Jurkat, Clone E6-1 (cell line): ENCODE data around the gene C17orf58.
"Not testable (repeated sequence)": the region's sequence is repeated elsewhere in the genome, so short reads cannot be mapped to it uniquely, and the experiment has no call there.

Experiments used
- DNase-seq: peaks from one replicate; pipeline ENCODE4 v3.0.0-alpha.2; 2011; ENCODE audit warnings: low read depth, low spot score
- H3K4me3 ChIP-seq: 2 replicates; pipeline ENCODE4 v1.5.1; 2011; ENCODE audit warnings: mild to moderate bottlenecking, low read length, control low read depth, moderate library complexity

Gene C17orf58

DNA sequence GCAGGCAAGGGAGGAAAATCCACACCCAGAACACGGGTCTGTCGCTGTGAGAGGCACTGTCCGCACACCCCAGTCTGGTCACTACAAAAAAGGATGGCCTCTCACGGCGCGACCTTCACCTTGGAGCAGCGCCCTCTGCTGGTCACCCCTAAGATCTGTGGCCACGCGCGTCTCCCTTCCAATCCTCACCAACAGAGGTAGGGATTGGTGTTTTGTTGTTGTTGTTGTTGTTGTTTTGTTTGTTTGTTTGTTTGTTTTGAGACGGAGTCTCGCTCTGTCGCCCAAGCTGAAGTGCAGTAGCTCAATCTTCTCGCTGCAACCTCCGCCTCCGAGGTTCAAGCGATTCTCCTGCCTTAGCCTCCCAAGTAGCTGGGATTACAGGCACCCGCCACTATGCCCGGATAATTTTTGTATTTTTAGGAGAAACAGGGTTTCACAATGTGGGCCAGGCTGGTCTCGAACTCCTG is 15.0 kb upstream of the C17orf58 start:
- DNase-seq = no peak
- H3K4me3 ChIP-seq = peak overlapping the region; percentile 48

DNA sequence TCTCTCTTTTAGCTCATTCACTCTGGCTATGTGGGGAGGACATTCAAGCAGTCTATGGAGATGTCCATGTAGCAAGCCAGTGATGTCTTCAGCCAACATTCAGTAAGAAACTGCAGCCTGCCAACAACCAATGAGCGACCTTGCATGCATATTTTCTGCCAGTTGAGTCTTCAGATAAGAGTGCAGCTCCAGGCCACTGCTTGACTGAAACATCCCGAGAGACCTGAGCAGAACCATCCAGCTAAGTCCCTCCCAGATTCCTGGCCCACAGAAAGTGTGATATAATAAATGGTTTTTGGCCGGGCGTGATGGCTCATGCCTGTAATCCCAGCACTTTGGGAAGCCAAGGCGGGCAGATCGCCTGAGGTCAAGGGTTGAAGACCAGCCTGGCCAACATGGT is 10.5 kb upstream of the C17orf58 start:
- no peak overlapping the region for H3K4me3 ChIP-seq
- no peak for DNase-seq

GRCh38 chr17:68004201-68004600 is 7.9 kb upstream of the C17orf58 start:
- no peak overlapping the region for H3K4me3 ChIP-seq
- DNase-seq = no peak

GRCh38 chr17:67999291-67999911 is 3.1 kb upstream of the C17orf58 start:
- no peak for DNase-seq
- H3K4me3 ChIP-seq = no peak overlapping the region

DNA sequence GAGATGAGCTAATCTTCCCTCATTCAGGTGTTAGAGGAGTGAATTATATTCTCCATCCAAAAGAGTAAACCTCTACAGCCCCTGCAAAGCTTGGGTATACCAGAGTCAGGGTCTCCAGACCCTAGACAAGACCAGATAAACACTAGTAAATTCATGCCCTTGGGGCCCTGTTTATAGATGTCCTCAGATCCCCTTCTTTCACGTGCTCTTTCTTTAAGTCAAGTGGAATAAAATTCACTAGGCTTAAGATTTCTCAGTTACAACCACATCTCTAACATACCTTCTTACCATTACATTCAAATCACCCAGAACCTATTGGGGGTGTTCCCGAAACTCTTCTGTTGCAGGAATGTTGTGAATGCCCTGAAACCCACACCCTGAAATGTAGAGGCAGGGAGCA is 2.2 kb upstream of the C17orf58 start:
- no peak overlapping the region for H3K4me3 ChIP-seq
- no peak for DNase-seq

DNA sequence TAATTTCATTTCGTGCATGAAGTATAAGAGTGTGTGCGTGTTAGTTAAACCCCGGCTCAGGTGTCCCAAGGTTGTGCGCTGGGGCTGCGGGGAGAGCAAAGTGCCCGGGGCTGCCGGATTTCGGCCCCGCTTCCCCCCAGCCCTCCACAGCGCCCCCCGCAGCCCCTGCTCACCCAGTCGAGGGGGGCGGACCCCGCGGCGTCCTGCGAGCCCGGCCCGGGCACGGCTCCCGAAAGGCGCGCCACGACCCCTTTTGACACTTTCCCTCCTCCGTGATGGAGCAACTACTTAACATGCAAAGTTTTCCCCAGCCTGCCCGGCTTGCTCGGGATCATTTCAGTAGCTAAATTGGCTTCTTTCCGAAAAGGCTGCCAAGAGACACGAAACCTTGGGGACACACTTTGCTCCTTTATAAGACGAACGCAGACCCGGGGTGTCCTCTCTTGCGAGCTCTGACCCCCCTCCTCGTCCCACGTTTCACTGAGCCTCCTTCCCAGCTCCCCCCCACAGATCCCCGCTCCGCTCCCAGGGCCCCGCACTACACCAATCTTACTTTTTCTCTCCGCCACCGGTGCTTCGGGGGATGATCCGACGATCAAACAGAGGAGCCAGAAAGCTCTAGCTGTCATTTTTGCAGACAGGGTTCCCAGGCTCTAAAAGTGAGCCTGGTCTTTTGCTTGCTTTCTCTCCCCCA is 552 bp downstream of the C17orf58 start:
- H3K4me3 ChIP-seq = no peak overlapping the region
- DNase-seq = no peak

DNA sequence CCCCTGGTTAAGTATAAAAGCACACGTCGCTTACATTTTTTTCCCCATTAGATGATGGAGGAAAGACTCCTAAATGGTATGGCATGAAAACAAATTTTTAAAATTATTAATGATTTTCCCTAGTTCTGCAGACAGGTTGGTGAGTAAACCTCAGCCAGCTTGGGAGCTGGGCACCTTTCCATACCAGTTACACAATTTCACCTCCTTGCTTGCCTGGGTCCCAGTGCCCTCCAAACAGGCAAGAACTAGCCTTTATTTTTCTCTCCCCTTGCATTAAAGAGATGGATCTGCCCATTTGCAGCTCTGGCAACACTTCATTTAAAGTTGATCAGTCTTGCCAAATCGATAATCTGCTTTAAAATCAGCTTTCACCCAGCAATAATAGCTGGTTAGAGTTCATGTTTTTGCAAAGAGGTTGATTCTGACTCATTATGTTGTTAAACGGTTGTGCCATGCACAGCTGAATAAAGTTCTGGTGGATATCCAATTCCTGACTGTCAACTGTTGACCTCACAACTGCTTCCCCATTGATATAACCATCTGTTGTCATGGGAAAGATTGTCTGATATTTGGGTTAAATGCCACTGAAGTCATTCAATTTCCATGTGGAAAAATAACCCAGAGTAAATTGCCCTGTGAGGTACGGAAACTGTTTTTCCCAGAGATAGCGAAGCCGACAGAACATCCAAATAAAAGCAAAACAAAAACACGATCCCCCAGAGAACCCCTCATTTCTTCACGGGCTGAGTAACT is 1.3 kb downstream of the C17orf58 start:
- H3K4me3 ChIP-seq = no peak overlapping the region
- DNase-seq = no peak

DNA sequence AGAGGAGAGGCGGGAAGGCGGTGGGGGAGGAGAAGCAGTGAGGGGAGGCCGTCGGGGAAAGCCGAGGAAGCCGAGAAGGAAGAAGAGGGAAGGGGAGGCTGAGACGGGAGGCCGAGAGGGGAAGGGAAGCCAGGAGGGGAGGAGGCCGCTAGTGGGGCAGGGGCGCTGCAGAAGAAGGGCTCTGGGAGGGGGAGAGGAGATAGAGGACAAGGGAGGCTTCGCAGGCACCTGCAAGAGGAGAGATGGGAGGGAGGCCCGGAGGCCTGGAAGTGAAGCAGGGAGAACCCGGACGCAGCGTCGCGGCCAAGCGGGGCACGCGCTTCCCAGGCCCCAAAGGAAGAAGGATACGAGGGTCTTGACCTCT is 2.3 kb downstream of the C17orf58 start:
- no peak for DNase-seq
- peak overlapping the region; percentile 67 for H3K4me3 ChIP-seq

- H3K4me3 ChIP-seq = peak overlapping the region; percentile 76
- peak; percentile 53 for DNase-seq
These were observed 2.9 kb downstream of the C17orf58 start for GRCh38 chr17:67993153-67993997.

DNA sequence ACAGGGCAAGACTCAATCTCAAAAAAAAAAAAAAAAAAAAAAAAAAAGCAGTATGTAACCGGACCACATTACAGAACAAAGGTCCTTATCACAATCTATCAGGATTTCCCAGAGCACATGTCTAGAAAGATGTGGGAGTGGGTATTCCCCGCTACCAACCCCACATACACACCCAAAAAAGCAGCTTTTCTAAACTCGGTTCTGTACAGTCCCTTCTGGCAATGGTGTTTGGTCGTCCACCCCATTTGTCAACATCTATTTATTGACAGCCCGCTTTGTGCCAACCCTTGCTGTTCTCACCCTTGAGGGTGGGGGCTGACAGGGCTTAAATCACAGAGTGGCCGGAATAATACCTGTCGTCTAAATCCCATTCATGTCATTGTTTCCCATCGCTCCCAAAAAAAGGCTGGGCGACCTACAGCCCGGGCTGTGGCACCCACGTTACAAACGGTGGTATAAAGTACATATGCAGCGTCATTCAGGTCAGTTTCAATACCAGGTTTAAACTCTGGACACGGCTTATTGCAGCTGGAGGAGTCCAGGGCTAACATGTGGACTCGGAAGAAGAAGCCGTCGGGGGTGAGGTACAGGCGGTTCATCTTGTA is 3.6 kb downstream of the C17orf58 start:
- H3K4me3 ChIP-seq = peak overlapping the region; percentile 76

DNA sequence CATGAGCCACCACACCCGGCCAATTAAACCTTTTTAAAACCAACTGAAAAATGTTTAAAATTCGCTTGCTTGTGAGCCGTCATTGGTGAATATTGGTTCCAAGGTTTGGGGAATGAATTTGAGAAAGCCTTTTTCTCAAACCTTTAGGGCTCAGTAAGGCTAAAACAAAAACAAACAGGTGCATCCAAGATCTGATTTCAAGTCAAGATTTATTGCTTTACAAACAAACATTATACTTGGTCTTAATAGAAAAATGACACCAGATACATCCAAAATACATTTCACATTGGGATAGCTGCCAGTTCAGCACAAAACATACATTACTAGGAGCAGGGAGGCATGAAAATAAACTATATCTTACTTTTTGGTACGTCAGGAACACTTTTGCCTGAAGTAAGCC is 5.4 kb downstream of the C17orf58 start:
- H3K4me3 ChIP-seq = no peak overlapping the region
- no peak for DNase-seq

More for the DNA sequence above, 3.6 kb downstream of the C17orf58 start:
- no peak for DNase-seq

DNA sequence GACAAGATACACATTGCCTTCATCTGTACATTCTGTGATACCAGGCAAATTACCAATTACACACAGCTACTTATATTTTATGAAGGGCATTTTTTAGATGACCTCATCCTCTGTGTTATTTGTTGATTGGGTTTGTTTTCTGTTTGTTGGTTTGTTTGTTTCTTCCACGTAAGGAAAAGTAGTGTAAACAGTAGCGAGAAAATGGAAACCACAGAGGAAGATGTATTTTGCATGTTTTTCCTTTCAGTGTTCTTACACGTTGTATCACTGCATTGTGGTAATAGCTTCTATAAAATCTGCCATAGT is 12.9 kb downstream of the C17orf58 start:
- no peak for DNase-seq

DNA sequence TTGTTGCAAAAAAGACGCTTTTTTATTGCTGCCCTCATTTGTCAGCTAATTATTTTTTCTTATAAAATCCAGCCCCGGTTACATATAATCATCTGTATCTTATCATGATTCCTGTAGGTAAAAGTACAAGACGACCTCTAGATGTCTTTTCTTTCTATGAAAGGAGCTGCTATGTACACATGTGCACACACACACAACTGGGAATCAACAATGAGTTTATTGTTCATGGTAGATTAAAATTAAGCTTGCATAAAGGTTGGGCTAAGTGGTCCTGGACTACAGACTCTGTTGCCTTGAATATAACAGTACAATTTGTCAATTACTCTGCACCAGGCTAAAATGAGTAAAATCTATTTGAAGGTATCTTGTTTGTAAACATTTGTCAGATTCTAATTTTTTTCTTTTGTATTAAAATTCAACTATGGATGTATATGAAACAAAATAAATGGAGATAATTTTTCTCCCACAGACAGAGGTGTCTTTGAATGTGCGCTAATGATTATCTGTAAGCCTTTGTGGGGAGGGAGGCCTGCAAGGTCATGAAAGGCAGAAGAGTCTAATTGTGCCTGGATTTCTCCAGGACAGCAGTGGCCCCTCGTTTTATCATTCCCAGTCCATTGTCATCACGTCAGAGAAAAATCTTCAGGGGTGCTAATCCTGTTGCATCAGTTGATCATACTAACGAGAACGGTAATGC is 13.4 kb downstream of the C17orf58 start:
- DNase-seq = no peak
- H3K4me3 ChIP-seq = no peak overlapping the region

More for the DNA sequence above, 12.9 kb downstream of the C17orf58 start:
- H3K4me3 ChIP-seq = no peak overlapping the region

- H3K4me3 ChIP-seq = no peak overlapping the region
- DNase-seq = no peak
These were observed 14.1 kb downstream of the C17orf58 start for GRCh38 chr17:67982034-67982640.

- H3K4me3 ChIP-seq, DNase-seq: not testable (repeated sequence)
These were observed 15.4 kb downstream of the C17orf58 start for GRCh38 chr17:67980883-67981282.

DNA sequence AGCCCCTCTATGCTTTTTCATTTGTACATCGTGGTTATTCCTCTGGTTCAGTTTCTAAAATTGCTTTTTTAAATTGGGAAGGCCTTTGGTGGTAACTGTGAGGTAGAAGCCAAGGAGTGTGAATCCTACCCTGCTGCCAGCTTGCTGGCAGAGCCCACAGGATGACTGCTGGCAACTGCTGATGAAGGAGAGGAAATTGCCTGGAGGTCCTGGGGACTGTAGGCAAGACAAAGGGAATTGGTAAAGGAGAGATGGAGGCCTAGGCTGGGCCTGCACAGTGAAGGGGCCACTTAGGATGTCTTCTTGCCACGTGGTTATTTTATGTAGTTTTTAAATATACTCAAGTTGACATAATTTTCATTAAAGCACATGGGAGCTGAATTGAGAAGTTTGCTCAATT is 15.8 kb downstream of the C17orf58 start:
- no peak for DNase-seq
- H3K4me3 ChIP-seq = no peak overlapping the region

- not testable (repeated sequence) for DNase-seq, H3K4me3 ChIP-seq
These were observed 20.0 kb downstream of the C17orf58 start for GRCh38 chr17:67976306-67976705.

GRCh38 chr17:67974598-67975066 is 21.6 kb downstream of the C17orf58 start:
- no peak overlapping the region for H3K4me3 ChIP-seq
- no peak for DNase-seq
